ENCODE measurements around the gene AGTRAP.

Gene AGTRAP

DNA sequence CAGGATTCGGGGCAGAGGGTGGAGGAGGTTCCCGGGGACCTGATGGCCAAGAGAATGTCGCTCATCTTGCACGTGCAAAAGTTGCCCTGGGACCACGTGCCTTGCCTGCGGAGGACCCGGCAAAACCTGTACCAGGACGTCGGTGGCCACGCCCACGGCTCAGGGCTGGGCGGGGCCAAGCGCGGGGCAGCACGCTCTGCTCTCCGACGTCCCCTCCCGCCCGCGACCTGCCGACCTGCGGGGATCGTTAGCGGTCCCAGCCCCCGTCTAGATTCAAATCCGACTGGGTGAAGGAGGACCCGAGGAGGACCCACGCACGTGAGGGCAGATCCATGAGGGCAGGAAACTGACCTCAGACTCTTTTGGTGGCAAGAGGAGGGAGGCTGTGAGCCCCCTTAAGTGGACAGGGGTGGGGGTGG is 26.1 kb downstream of the AGTRAP start, which contains the start of gene C1orf167:
TSS of gene C1orf167 (plus strand) at position 206 of the 419 bp plus-strand sequence. CDS start 2,208 bp downstream, outside the sequence.
- DNase-seq (ENCODE audit: low read depth in 2 of 2) = no peak

- DNase-seq (ENCODE audit: low read depth in 2 of 2) = no peak
Measured at GRCh38 chr1:11764115-11764514, 28.2 kb downstream of the AGTRAP start.

DNA sequence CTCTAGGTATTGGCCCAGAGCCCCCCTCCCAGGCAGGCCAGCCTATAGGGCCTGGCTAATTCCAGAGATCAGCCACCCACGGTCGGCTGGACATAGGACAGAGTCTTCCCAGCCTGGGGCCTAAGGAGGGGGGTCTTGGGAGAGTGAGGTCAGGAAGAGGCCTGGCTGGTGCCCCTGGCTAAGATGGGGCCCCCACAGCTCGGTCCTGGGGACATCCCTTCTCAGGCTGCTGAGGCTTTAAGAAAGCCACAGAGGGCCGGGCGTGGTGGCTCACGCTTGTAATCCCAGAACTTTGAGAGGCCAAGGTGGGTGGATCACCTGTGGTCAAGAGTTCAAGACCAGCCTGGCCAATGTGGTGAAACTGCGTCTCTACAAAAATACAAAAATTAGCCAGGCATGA is 28.6 kb downstream of the AGTRAP start:
- no peak for DNase-seq (ENCODE audit: low read depth in 2 of 2)

- DNase-seq (ENCODE audit: low read depth in 2 of 2) = no peak
Measured at GRCh38 chr1:11765661-11766428, 29.9 kb downstream of the AGTRAP start.

GRCh38 chr1:11766429-11766776 is 30.5 kb downstream of the AGTRAP start:
- DNase-seq (ENCODE audit: low read depth in 2 of 2) = no peak

GRCh38 chr1:11767922-11768704 is 32.2 kb downstream of the AGTRAP start:
- DNase-seq (ENCODE audit: low read depth in 2 of 2) = no peak

GRCh38 chr1:11768821-11769220 is 32.9 kb downstream of the AGTRAP start:
- DNase-seq (ENCODE audit: low read depth in 2 of 2) = no peak

- no peak for DNase-seq (ENCODE audit: low read depth in 2 of 2)
Measured at GRCh38 chr1:11769274-11769673, 33.3 kb downstream of the AGTRAP start.

DNA sequence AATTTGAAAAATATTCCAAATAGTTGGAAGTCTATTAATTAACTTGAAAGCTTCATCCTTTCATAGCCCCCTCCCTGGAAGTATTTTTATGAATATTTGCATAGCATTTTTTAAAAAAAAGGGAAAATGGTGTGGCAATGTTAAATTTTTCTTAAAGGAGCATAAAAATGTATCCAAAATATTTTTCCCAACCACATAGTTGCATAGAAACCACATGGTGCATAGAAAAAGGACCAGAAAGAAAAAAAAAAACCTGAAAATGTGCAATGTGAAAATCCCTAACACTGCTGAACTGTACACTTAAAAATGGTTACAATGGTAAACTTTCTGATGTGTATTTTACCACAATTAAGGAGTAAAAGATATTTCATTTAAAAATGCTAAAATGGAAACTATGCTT is 34.1 kb downstream of the AGTRAP start:
- DNase-seq (ENCODE audit: low read depth in 2 of 2) = no peak

- DNase-seq (ENCODE audit: low read depth in 2 of 2) = no peak
Measured at GRCh38 chr1:11771481-11772043, 35.6 kb downstream of the AGTRAP start.

DNA sequence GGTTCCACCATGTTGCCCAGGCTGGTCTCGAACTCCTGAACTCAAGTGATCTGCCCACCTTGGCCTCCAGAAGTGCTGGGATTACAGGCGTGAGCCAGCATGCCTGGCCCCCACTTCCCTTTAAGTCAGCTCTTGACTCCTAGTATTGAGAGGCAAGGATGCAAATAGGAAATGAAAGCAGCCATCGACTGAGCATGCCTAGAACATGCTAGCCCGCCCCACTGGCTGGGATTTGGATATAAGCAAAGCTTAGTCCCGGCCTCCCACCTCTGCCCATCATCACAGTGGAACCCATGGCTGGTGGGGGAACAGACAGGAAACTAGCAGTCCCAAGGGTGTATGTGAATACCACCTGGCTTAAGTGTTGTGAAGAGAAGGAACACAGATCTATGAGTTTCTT is 36.5 kb downstream of the AGTRAP start:
- no peak for DNase-seq (ENCODE audit: low read depth in 2 of 2)

DNA sequence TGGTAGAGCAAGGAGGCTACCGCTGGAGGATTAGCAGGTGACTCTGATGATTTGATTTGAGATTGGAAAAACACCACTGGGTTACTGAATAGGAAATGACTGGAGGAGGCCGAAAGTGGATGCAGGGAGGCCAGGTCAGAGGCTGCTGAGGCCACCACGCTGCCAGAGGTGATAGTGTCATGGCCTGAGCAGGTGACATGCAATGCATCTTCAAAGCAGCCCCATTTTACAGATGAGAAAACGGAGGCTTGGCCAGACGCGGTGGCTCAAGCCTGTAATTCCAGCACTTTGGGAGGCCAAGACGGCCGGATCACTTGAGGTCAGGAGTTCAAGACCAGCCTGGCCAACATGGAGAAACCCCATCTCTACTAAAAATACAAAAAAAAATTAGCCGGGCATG is 38.8 kb downstream of the AGTRAP start:
- DNase-seq (ENCODE audit: low read depth in 2 of 2) = no peak

GRCh38 chr1:11777658-11778322 is 41.9 kb downstream of the AGTRAP start:
- DNase-seq (ENCODE audit: low read depth in 2 of 2) = no peak

- no peak for DNase-seq (ENCODE audit: low read depth in 2 of 2)
Measured at GRCh38 chr1:11778336-11778735, 42.4 kb downstream of the AGTRAP start.

- DNase-seq (ENCODE audit: low read depth in 2 of 2) = no peak
Measured at GRCh38 chr1:11778844-11779623, 43.1 kb downstream of the AGTRAP start.

- no peak for DNase-seq (ENCODE audit: low read depth in 2 of 2)
Measured at GRCh38 chr1:11779715-11780379, 43.9 kb downstream of the AGTRAP start.

- DNase-seq (ENCODE audit: low read depth in 2 of 2) = no peak
Measured at GRCh38 chr1:11780380-11781147, 44.6 kb downstream of the AGTRAP start.

- DNase-seq (ENCODE audit: low read depth in 2 of 2) = no peak
Measured at GRCh38 chr1:11781297-11781696, 45.4 kb downstream of the AGTRAP start.

- no peak for DNase-seq (ENCODE audit: low read depth in 2 of 2)
Measured at GRCh38 chr1:11782127-11782708, 46.3 kb downstream of the AGTRAP start.

DNA sequence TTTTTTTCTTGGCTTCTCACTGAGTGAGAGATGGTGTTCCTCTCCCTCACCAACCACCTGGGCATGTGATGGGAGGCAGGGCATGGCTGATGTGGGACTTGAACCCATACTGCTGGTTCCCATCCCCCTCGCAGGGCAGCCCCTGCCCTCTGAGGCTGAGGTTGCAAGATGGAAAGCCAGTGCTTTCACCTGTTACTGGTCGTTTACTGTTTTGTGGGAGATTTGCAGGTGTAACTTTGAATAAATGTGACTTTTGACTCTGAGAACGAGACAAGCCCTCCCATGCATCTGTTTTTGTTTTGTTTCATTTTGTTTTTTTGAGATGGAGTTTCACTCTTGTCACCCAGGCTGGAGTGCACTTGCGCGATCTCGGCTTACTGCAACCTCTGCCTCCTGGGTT is 47.6 kb downstream of the AGTRAP start:
- DNase-seq (ENCODE audit: low read depth in 2 of 2) = no peak
